ENCODE results near the gene OR6N1.

- TF ChIP-seq POLR2A (IDR thresholded peaks at IDR 0.05) (no peak), CTCF (IDR thresholded peaks at IDR 0.05) (no peak)
These were observed 9.1 kb upstream of the OR6N1 start, which contains the start of gene OR6N2 for GRCh38 chr1:158781104-158781503.

Measured in Peyer's patch (tissue), 4 donors.